Immature natural killer cell (primary cell): ENCODE results near the gene SEC24B. TPM values are rescaled to one million over a fixed set of nuclear protein-coding genes. Genes with fewer than 3 reads are reported as not detected.
"Not testable (repeated sequence)": the region's sequence is repeated elsewhere in the genome, so short reads cannot be mapped to it uniquely, and the experiment has no call there.

Source experiments
- DNase-seq, 3 donors: peaks; one replicate each; pipeline ENCODE4 v3.0.0; 2022; ENCODE audit warnings: mixed read lengths in 1 of 3
- H3K27ac Mint-ChIP-seq, 6 donors: one replicate each; pipeline ENCODE4 v1.8.0; 2020; ENCODE audit warnings: mixed read lengths in 6 of 6, mild to moderate bottlenecking in 5 of 6, inconsistent platforms in 4 of 6, moderate library complexity in 3 of 6
- H3K27me3 Mint-ChIP-seq, 3 donors: one replicate each; pipeline ENCODE4 v1.8.0; 2020 to 2021; ENCODE audit warnings: low read depth in 3 of 3, mild to moderate bottlenecking in 3 of 3, mixed read lengths in 3 of 3, moderate library complexity in 3 of 3, inconsistent platforms in 1 of 3
- H3K36me3 Mint-ChIP-seq, 3 donors: one replicate each; pipeline ENCODE4 v1.8.0; 2020; ENCODE audit warnings: mixed read lengths in 3 of 3, inconsistent platforms in 2 of 3, mild to moderate bottlenecking in 2 of 3
- H3K4me1 Mint-ChIP-seq, 2 donors: one replicate each; pipeline ENCODE4 v1.8.0; 2020; ENCODE audit warnings: inconsistent platforms in 2 of 2, mild to moderate bottlenecking in 2 of 2, mixed read lengths in 2 of 2, moderate library complexity in 1 of 2
- H3K4me3 Mint-ChIP-seq, 5 donors: one replicate each; pipeline ENCODE4 v1.8.0; 2020; ENCODE audit warnings: mild to moderate bottlenecking in 5 of 5, mixed read lengths in 5 of 5, inconsistent platforms in 3 of 5, moderate library complexity in 3 of 5
- H3K9me3 Mint-ChIP-seq, 6 donors: one replicate each; pipeline ENCODE4 v1.8.0; 2020; ENCODE audit warnings: mild to moderate bottlenecking in 6 of 6, mixed read lengths in 6 of 6, inconsistent platforms in 4 of 6, moderate library complexity in 3 of 6
- polyA plus RNA-seq, 3 donors: library from polyadenylated mRNA; unstranded; fragments of 300-500 nt; fragmentation: Illumina TruSeq; gene quantifications; one replicate each; pipeline ENCODE4 v1.2.3, GENCODE V29; 2021

Gene SEC24B
- polyA plus RNA-seq, 3 donors from 2014 or later: 5.3 to 17.8 (median 12.1) TPM

GRCh38 chr4:109441862-109442458 lies 8.3 kb downstream of the SEC24B start:
- no peak overlapping the region for H3K27ac Mint-ChIP-seq
- DNase-seq: no peak
- no peak overlapping the region for H3K4me3 Mint-ChIP-seq
- peaks cover 5 to 11% (median 9%) of the 10 kb centered on the region in 3 donors for H3K36me3 Mint-ChIP-seq
- no peaks in the 10 kb centered on the region for H3K27me3 Mint-ChIP-seq
- peaks cover 62 to 87% of the 10 kb centered on the region in 2 donors for H3K4me1 Mint-ChIP-seq
- H3K9me3 Mint-ChIP-seq: no peaks in the 10 kb centered on the region

GRCh38 chr4:109444182-109444844 lies 10.7 kb downstream of the SEC24B start:
- H3K36me3 Mint-ChIP-seq: peaks cover 5 to 11% (median 9%) of the 10 kb centered on the region in 3 donors
- peaks cover 55 to 85% of the 10 kb centered on the region in 2 donors for H3K4me1 Mint-ChIP-seq
- peak overlapping the region in 3 of 6 donors; percentile 15 to 19 (median 16) for H3K27ac Mint-ChIP-seq
- H3K27me3 Mint-ChIP-seq: no peaks in the 10 kb centered on the region
- no peaks in the 10 kb centered on the region for H3K9me3 Mint-ChIP-seq
- H3K4me3 Mint-ChIP-seq: peak overlapping the region in 1 of 5 donors; percentile 12
- no peak for DNase-seq

GRCh38 chr4:109447278-109447677 lies 13.7 kb downstream of the SEC24B start:
- DNase-seq: no peak
- H3K4me1 Mint-ChIP-seq: peaks cover 52 to 87% of the 10 kb centered on the region in 2 donors
- peak overlapping the region in 1 of 6 donors; percentile 50 for H3K27ac Mint-ChIP-seq
- no peaks in the 10 kb centered on the region for H3K9me3 Mint-ChIP-seq
- H3K4me3 Mint-ChIP-seq: no peak overlapping the region
- H3K36me3 Mint-ChIP-seq: peaks cover 9 to 17% (median 13%) of the 10 kb centered on the region in 3 donors
- no peaks in the 10 kb centered on the region for H3K27me3 Mint-ChIP-seq

GRCh38 chr4:109451544-109452273 lies 18.1 kb downstream of the SEC24B start:
- Mint-ChIP-seq H3K4me1 (peaks cover 36 to 90% of the 10 kb centered on the region in 2 donors), H3K27ac (peak overlapping the region in 2 of 6 donors; percentile 30 to 40), H3K36me3 (peaks cover 4 to 25% (median 13%) of the 10 kb centered on the region in 3 donors), H3K4me3 (no peak overlapping the region), H3K9me3 (no peaks in the 10 kb centered on the region), H3K27me3 (no peaks in the 10 kb centered on the region)
- no peak for DNase-seq

GRCh38 chr4:109453110-109453509 lies 19.5 kb downstream of the SEC24B start:
- H3K9me3 Mint-ChIP-seq, DNase-seq, H3K4me3 Mint-ChIP-seq, H3K27me3 Mint-ChIP-seq: not testable (repeated sequence)
- H3K27ac Mint-ChIP-seq: peak overlapping the region in 1 of 6 donors; percentile 18
- H3K36me3 Mint-ChIP-seq: peaks cover 4 to 25% (median 13%) of the 10 kb centered on the region in 3 donors
- H3K4me1 Mint-ChIP-seq: peaks cover 31 to 90% of the 10 kb centered on the region in 2 donors

GRCh38 chr4:109462297-109462696 lies 28.7 kb downstream of the SEC24B start:
- H3K27me3 Mint-ChIP-seq: peaks cover 0 to 2% (median 0%) of the 10 kb centered on the region in 3 donors
- H3K36me3 Mint-ChIP-seq: peaks cover 10 to 23% (median 16%) of the 10 kb centered on the region in 3 donors
- no peak overlapping the region for H3K4me3 Mint-ChIP-seq
- no peaks in the 10 kb centered on the region for H3K9me3 Mint-ChIP-seq
- H3K27ac Mint-ChIP-seq: peak overlapping the region in 3 of 6 donors; percentile 3 to 37 (median 13)
- H3K4me1 Mint-ChIP-seq: peaks cover 26 to 77% of the 10 kb centered on the region in 2 donors
- DNase-seq: no peak

- no peaks in the 10 kb centered on the region for H3K9me3 Mint-ChIP-seq
- peaks cover 28 to 77% of the 10 kb centered on the region in 2 donors for H3K4me1 Mint-ChIP-seq
- DNase-seq: no peak
- H3K27ac Mint-ChIP-seq: peak overlapping the region in 3 of 6 donors; percentile 13 to 37 (median 18)
- peaks cover 10 to 23% (median 17%) of the 10 kb centered on the region in 3 donors for H3K36me3 Mint-ChIP-seq
- H3K4me3 Mint-ChIP-seq: no peak overlapping the region
- peaks cover 0 to 2% (median 0%) of the 10 kb centered on the region in 3 donors for H3K27me3 Mint-ChIP-seq
These were observed 29.2 kb downstream of the SEC24B start for GRCh38 chr4:109462802-109463201.

GRCh38 chr4:109465069-109465468 lies 31.5 kb downstream of the SEC24B start:
- peaks cover 25 to 78% of the 10 kb centered on the region in 2 donors for H3K4me1 Mint-ChIP-seq
- H3K27me3 Mint-ChIP-seq: peaks cover 0 to 2% (median 0%) of the 10 kb centered on the region in 3 donors
- no peaks in the 10 kb centered on the region for H3K9me3 Mint-ChIP-seq
- DNase-seq: no peak
- H3K36me3 Mint-ChIP-seq: peaks cover 10 to 23% (median 17%) of the 10 kb centered on the region in 3 donors
- no peak overlapping the region for H3K4me3 Mint-ChIP-seq
- peak overlapping the region in 3 of 6 donors; percentile 8 to 31 (median 15) for H3K27ac Mint-ChIP-seq

GRCh38 chr4:109469915-109470314 lies 36.3 kb downstream of the SEC24B start:
- peaks cover 35 to 83% of the 10 kb centered on the region in 2 donors for H3K4me1 Mint-ChIP-seq
- no peak for DNase-seq
- H3K27me3 Mint-ChIP-seq: peaks cover 0 to 2% (median 0%) of the 10 kb centered on the region in 3 donors
- peak overlapping the region in 3 of 6 donors; percentile 22 to 73 (median 24) for H3K27ac Mint-ChIP-seq
- H3K9me3 Mint-ChIP-seq: no peaks in the 10 kb centered on the region
- H3K4me3 Mint-ChIP-seq: no peak overlapping the region
- H3K36me3 Mint-ChIP-seq: peaks cover 3 to 16% (median 10%) of the 10 kb centered on the region in 3 donors

- Mint-ChIP-seq H3K27me3 (peaks cover 0 to under 1% (median 0%) of the 10 kb centered on the region in 3 donors), H3K36me3 (peaks cover 3 to 13% (median 13%) of the 10 kb centered on the region in 3 donors), H3K4me1 (peaks cover 39 to 88% of the 10 kb centered on the region in 2 donors), H3K9me3 (no peaks in the 10 kb centered on the region), H3K4me3 (no peak overlapping the region), H3K27ac (peak overlapping the region in 1 of 6 donors; percentile 58)
- DNase-seq: no peak
These were observed 38.7 kb downstream of the SEC24B start for GRCh38 chr4:109472343-109472761.

GRCh38 chr4:109473824-109474223 lies 40.2 kb downstream of the SEC24B start:
- Mint-ChIP-seq H3K9me3 (no peaks in the 10 kb centered on the region), H3K4me3 (no peak overlapping the region), H3K27ac (peak overlapping the region in 2 of 6 donors; percentile 6 to 40), H3K27me3 (no peaks in the 10 kb centered on the region), H3K36me3 (peaks cover 3 to 13% (median 12%) of the 10 kb centered on the region in 3 donors), H3K4me1 (peaks cover 33 to 80% of the 10 kb centered on the region in 2 donors)
- DNase-seq: no peak

- H3K4me3 Mint-ChIP-seq: no peak overlapping the region
- H3K27ac Mint-ChIP-seq: peak overlapping the region in 2 of 6 donors; percentile 4 to 71
- peaks cover 8 to 40% of the 10 kb centered on the region in 2 donors for H3K4me1 Mint-ChIP-seq
- no peak for DNase-seq
- H3K27me3 Mint-ChIP-seq: peaks cover 0 to under 1% (median 0%) of the 10 kb centered on the region in 3 donors
- H3K9me3 Mint-ChIP-seq: no peaks in the 10 kb centered on the region
- peaks cover 0 to 16% (median 3%) of the 10 kb centered on the region in 3 donors for H3K36me3 Mint-ChIP-seq
These were observed 52.4 kb downstream of the SEC24B start for GRCh38 chr4:109486007-109486406.

- H3K27ac Mint-ChIP-seq: no peak overlapping the region
- H3K36me3 Mint-ChIP-seq: peaks cover 8 to 25% (median 21%) of the 10 kb centered on the region in 3 donors
- peaks cover 1 to 15% of the 10 kb centered on the region in 2 donors for H3K4me1 Mint-ChIP-seq
- no peak for DNase-seq
- H3K27me3 Mint-ChIP-seq: peaks cover 0 to 1% (median 0%) of the 10 kb centered on the region in 3 donors
- no peaks in the 10 kb centered on the region for H3K9me3 Mint-ChIP-seq
- no peak overlapping the region for H3K4me3 Mint-ChIP-seq
These were observed 60.9 kb downstream of the SEC24B start for GRCh38 chr4:109494563-109494962.
